GM18870 (cell line): Measurements from ENCODE around the gene FN3KRP.

ENCODE experiments used
- ATAC-seq: cut with Tn5 transposase; IDR thresholded peaks from one replicate; pipeline ENCODE4 v1.9.1; 2021; ENCODE audit warnings: moderate library complexity; ENCODE audit not compliant: unreplicated experiment

FN3KRP gene

DNA sequence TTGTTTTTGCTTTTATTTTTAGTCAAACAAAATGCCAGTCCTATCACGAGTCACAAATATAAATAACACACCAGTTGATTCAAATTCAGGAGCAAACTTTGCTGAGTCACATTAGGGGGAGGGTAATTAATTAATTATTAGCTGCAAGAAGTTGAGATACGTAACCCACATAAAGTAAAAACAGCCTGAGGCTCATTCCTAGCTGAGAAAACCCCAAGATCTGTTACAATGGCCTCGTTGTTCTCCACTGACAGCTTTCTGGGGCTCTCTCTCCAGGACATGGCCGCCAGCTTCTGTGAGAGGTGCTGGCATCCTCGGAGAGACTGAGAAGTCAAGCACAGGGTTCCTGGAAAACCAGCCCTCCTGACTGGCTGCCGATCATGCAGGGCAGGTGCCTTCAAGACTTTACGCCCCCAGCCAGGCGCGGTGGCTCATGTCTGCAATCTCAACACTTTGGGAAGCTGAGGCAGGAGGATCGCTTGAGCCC, 29.1 kb upstream of the FN3KRP start:
- ATAC-seq, result no peak

GRCh38 chr17:82687871-82688270, 28.6 kb upstream of the FN3KRP start:
- ATAC-seq, result no peak

GRCh38 chr17:82689077-82689476, 27.4 kb upstream of the FN3KRP start:
- ATAC-seq, result no peak

DNA sequence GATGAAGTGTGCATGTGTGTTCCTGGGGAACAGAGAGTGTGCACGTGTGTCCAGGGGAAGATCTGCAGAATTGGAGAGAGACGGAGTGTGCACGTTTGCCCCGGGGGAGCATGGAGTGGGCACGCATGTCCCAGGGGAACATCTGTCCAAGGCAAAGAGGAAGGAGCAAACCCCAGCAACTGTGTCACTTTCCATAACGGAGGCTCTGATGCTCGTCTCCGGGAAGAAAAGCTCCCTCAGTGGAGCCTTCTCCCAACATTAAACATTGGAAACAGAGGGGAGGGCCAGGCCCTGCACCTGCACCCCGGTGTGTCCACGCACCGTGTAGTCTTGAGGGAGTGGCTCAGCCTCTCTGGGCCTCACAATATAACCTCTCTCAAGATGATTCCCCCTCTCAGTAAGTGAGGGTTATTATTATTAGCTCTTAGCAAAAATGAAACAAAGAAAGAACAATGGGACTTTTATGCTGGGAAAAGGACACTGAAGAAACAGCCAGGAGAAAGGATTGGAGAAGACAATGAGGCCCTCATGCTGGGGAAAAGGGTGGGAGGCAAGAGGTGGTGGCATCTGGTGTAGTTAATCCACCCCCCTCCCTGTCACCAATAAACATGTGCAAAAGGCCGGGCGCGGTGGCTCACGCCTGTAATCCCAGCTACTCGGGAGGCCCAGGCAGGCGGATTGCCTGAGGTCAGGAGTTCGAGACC, 25.6 kb upstream of the FN3KRP start:
- ATAC-seq, result no peak

DNA sequence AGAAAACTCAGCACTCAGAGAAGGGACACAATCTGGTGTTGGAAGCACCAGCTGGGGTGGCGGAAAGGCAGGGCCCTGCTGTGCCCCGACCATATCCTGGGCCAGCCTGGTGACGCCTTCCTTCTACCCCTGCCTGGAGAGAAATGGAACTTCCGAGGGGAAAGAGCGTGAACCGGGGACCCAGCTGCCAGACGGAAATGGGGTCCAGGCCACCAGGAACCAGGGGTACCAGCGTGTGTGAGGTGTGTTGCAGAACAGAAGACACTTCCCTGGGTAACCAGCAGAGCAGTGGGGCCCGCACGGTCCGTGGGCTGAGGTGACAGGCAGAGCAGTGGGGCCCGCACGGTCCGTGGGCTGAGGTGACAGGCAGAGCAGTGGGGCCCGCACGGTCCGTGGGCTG, 24.8 kb upstream of the FN3KRP start:
- ATAC-seq, result no peak

DNA sequence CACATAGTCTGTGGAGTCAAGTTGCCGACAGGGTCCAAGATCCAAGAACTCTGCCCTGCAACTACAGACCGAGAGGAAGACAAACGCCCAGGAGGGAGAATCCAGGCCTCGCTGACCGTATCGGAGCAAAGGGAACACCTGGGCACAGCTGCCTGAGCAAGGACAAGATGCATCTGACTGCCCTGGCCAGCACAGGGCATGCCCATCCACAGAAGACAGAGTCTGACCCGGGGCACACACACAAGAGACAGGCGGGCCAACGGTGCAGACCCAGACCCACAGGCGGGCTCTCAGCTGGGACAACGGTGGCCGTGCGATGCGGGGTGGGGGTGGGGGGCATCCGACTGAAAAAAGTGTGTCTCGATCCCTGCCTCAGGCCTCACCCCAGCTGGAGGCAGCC, 24.2 kb upstream of the FN3KRP start:
- ATAC-seq, result no peak

GRCh38 chr17:82693168-82693867, 23.2 kb upstream of the FN3KRP start:
- ATAC-seq, result no peak

DNA sequence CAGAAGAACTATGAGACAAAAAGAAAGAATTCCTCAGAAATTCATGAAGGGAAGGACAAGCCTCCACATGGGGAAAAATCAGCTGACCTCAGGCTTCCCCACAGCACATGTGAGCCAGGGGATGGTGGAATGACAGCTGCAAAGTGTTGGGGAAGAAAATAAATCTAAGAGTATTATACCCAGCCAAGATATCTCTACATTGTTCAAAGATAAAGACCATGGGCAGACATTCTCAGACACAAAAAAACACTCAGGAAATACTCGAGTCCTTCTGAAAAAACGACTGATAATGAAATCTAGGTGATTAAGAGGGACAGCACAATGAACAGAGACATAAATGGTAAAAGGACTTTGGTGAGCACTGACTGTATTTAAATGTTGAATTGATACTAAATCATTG, 21.9 kb upstream of the FN3KRP start:
- no peak for ATAC-seq

DNA sequence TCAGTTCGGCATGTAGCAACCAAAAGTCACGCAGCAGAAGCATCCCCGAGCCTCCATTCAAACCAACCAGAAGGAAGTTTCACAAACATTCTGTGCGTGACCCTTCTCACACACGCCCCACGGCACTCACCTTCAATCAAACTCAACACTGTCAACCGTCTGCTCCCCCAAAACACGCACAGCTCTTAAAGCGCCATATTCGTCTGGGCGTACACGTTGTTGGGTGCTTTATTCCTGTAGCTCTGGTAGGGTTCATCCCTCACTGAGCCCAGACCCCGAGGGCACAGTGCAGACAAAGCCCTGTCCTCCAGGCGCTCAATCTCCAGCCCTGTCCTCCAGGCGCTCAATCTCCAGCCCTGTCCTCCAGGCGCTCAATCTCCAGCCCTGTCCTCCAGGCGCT, 20.2 kb upstream of the FN3KRP start:
- no peak for ATAC-seq

DNA sequence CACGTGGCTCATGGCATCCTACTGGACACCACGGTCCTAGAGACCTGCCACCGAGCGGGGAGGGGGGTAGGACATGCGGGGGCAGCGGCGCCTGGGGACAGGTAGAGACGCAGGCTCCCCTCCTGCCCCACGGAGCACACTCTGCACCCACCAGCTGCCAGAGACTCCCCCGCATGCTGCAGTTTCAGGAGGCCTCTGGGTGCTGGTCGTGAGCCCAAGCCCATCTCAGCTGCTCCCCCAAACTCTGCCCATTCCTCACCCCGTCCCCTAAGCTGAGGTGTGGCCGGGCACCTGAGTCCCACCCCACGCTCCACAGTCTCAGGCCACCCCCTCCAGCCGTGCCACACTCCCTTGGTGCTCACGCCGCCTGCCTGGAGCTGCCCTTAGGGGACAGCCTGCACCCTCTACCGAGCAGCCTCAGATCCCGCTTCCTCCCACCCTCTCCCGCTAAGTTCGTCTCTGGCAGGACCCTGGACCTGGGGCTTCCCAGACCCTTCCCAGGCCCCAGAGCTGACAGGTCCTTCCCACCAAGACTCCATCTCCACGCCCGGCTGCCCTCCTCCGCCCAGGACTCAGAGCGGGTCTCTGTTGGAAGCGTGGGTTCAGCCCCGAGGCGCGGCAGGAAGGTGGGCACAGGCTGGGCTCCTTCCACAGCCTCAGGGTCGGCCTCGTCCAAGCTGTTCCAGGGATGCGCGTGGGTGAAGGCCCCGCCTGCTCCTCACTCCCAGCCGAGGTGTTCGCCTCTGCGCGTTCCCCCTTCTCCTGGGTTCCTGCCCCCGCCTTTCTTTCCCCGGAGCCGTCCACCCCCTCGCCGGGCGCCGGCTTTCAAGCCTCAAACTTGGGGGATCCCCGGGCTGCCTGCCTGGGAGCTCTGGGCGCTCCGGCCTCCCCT, 19.3 kb upstream of the FN3KRP start:
- no peak for ATAC-seq

DNA sequence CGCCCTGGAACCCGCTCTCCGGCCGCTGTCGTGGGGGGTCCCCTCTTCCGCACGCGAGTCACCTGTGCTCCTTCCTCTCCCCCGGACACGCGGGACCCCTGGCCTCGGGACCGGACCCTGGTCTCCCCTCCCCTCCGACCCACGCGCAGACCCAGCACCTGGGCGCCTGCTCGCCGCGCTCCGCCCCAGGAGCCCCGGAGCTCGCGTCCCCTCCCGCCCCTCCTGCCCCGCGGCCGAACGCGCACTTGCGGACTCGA, 18.8 kb upstream of the FN3KRP start:
- no peak for ATAC-seq

- ATAC-seq, result peak; percentile 97
Measured at GRCh38 chr17:82698065-82698973, 18.2 kb upstream of the FN3KRP start, which contains the start of gene RAB40B. Gene RAB40B, minus strand, starts transcription at chr17:82698698. Its CDS starts 102 bp downstream, at chr17:82698596.

GRCh38 chr17:82698974-82699442, 17.5 kb upstream of the FN3KRP start:
- no peak for ATAC-seq

GRCh38 chr17:82699551-82699950, 17.0 kb upstream of the FN3KRP start:
- ATAC-seq, result no peak

GRCh38 chr17:82702231-82702927, 14.1 kb upstream of the FN3KRP start:
- ATAC-seq, result no peak

DNA sequence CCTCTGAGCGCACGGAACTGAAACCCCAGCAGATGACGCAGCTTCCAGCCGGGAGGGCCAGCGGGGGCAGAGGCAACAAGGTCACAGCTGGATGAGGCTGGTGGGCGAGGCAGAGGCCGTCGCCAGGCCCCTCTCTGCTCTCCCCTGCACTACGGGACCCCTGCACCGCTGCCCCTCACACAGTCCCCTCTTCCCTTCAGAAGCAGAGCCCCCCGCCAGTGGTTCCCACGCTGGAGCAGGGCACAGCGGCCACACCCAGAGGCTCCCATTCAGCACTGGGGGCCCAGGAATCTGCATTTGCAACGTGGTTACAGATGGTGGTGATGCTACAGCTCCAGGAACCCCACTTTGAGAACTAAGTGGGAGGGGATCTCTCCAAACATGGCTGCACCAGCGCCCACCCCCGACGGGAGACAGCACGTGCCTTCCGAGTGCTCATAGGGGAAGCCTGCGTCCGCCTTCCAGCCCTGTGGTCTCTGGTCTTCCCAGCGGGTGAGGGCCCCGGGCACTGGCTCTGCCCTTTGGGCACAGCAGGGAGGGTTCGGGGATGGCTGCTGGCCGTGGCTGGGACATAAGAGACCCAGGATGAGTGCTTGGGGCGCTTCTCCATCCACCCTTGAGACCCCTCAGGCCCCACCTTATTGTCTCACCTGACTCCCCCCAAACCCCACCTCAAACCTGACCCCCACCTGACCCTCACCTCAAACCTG, 13.3 kb upstream of the FN3KRP start:
- no peak for ATAC-seq

DNA sequence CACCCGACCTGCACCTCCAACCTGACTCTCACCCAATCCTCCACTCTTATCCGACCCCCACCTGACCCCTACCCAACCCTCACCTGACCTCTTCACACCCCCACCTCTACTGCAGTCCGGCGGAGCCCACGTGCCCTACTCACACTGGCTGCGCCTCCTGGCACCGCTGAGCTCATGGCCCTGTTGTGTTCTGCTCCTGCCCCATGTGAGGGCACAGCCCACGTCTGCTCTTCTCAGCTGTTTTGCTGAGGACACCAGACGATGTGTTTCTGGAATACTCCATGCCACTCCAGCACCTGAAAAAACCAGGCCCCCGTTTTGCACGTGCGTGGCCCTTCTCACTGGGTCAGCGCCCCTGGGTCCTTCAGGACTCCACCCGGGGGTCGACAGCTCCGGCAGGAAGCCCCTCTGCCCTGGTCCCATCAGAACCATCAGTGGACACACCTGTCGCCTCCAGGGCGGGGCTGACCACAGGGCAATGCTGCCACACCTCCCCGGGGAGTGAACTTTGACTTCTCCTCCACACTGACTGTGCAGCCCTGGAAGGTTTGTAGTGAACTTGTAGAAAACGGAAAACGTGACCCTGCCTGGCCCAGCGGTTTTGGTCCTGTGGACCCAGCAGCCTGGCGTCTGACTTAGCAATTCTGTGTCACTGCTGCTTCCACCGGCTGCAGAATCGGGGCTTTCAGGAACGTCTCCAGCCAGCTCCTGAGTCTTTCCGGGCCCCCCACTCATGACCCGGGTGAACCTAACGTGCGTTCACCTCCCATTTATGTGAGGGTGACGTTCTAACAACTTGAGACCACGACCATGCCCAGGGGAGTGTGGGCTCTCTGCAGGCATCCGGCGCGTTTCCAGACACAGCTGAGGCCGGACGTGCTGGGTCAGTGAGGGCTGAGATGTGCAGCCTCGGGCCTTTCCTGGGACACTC, 12.3 kb upstream of the FN3KRP start:
- no peak for ATAC-seq

GRCh38 chr17:82704886-82705285, 11.6 kb upstream of the FN3KRP start:
- ATAC-seq, result no peak
